ENCODE results near the gene KLHDC9. TPM values are rescaled to one million over a fixed set of nuclear protein-coding genes. Genes with fewer than 3 reads are reported as not detected.

Gene KLHDC9
- total and polyA plus RNA-seq, 2 donors (not counting 1 experiment from before 2014, with no cell fraction given) = 0.95 to 3.0 TPM

DNA sequence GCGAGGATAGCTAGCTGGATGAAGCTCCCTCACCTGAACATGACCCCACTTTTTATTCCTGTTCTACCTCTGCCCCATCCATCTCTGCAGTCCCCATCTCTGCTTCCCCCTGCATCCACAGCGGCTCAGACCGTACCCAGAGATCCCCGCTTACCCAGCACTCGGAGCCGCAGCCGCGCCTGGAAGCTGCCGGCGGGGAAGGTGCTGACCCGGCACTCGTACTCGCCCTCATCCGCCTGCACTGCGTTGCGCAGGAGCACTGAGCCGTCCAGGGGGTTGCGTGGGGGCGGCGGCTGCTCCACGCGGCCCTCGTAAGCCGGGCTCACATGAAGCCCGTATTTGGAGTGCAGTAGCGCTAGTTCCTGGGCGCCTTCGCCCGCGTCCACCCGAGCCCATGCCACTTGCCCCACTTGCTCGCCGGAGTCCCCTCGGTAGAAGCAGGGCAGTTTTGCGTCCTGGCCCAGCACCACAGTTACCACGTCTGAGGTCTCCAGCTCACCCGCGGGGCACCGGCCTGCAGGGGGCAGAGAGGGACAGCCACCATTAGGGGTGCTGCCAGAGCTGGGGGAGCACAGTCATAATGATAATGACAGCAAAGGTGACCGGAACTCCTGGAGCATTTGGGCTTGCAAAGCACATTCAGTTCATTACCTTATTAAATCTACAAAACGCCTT, 18.6 kb upstream of the KLHDC9 start:
- peaks cover 15% of the 10 kb centered on the region for H3K4me1 ChIP-seq (ENCODE audit: control insufficient read depth, extremely low read depth, insufficient read depth, low read length)
- no peaks in the 10 kb centered on the region for H3K79me2 ChIP-seq (ENCODE audit: control insufficient read depth, insufficient read depth, low read length)
- no peak overlapping the region for H3K4me3 ChIP-seq (replicated peaks in 1 of 4; ENCODE audit: control extremely low read depth in 1 of 4, insufficient read depth in 1 of 4, low read depth in 3 of 4, low read length in 4 of 4)
- H3K36me3 ChIP-seq (ENCODE audit: control insufficient read depth, insufficient read depth, low read length) = no peaks in the 10 kb centered on the region
- no peak for DNase-seq (ENCODE audit: low read depth in 2 of 2)
- no peaks in the 10 kb centered on the region for H4K20me1 ChIP-seq (ENCODE audit: control insufficient read depth, extremely low read depth, insufficient read depth, low read length)
- no peak overlapping the region for H3K9ac ChIP-seq (ENCODE audit: insufficient read depth, low read length)
- TF ChIP-seq EZH2 (IDR thresholded peaks at IDR 0.05; ENCODE audit: low read length, missing control alignments) = no peak
- TF ChIP-seq, protein P1, sequence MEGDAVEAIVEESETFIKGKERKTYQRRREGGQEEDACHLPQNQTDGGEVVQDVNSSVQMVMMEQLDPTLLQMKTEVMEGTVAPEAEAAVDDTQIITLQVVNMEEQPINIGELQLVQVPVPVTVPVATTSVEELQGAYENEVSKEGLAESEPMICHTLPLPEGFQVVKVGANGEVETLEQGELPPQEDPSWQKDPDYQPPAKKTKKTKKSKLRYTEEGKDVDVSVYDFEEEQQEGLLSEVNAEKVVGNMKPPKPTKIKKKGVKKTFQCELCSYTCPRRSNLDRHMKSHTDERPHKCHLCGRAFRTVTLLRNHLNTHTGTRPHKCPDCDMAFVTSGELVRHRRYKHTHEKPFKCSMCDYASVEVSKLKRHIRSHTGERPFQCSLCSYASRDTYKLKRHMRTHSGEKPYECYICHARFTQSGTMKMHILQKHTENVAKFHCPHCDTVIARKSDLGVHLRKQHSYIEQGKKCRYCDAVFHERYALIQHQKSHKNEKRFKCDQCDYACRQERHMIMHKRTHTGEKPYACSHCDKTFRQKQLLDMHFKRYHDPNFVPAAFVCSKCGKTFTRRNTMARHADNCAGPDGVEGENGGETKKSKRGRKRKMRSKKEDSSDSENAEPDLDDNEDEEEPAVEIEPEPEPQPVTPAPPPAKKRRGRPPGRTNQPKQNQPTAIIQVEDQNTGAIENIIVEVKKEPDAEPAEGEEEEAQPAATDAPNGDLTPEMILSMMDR (conservative IDR thresholded peaks at IDR 0.05 in 1 of 2, IDR thresholded peaks at IDR 0.05 in 1 of 2; ENCODE audit: low read depth in 1 of 2, low read length in 2 of 2) = no peak
- no peak overlapping the region for H3K27ac ChIP-seq (ENCODE audit: insufficient read depth, low read length)
- no peaks in the 10 kb centered on the region for H3K27me3 ChIP-seq (ENCODE audit: control insufficient read depth, insufficient read depth, low read length)
- H3K9me3 ChIP-seq (ENCODE audit: control insufficient read depth, insufficient read depth, low read depth, low read length) = no peaks in the 10 kb centered on the region
- H2AFZ ChIP-seq (ENCODE audit: low read length) = no peak overlapping the region
- no peak overlapping the region for H3K4me2 ChIP-seq (ENCODE audit: extremely low read depth, insufficient read depth, low read length)

DNA sequence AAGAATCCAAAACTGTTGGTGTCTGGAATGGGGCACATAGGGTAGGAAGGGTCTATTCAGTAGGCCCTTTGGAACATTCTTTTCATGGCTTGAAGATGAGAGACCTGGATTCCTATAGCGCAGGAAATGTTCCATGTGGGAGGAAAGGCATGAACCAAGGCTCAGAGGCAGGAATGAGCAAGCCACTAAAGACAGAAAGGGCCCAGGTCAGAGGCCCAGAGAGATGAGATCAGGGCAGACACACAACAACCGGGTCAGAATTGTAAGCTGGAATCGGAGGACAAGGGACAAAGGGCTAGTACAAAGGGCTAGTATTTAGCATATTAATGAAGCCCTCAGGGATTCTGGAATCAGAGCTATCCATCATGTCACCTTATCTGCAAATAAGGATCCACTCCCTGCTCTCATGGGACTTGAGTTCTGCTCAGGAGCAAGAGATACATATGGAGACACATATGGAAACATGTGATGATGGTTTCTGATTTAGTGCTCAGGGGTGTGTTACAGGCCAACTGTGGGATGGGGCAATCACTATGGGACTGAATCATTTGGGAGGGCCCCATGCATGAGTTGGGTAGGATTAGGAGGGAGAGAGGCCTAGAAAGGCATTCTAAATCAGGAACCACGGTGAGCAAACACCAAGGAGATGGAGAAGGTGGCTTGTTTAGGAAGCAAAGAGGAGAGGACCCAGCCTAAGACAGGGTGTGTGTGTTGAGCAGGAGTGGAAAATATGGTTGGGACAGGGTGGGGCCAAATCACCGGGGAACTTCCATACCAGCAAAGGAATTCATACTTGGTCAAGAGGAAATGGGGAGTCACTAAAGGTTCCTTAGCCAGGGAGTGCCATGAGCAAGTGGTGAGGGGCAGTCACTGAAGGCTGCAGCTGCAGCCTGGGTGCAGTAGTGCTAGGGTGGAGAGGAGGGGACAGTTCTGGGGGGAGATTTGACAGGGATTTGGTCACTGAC, 17.4 kb upstream of the KLHDC9 start:
- H3K9ac ChIP-seq (ENCODE audit: insufficient read depth, low read length) = no peak overlapping the region
- DNase-seq (ENCODE audit: low read depth in 2 of 2) = peak; percentile 15 to 78
- H3K4me2 ChIP-seq (ENCODE audit: extremely low read depth, insufficient read depth, low read length) = no peak overlapping the region
- no peaks in the 10 kb centered on the region for H3K36me3 ChIP-seq (ENCODE audit: control insufficient read depth, insufficient read depth, low read length)
- H3K4me3 ChIP-seq (replicated peaks in 1 of 4; ENCODE audit: control extremely low read depth in 1 of 4, insufficient read depth in 1 of 4, low read depth in 3 of 4, low read length in 4 of 4) = no peak overlapping the region
- no peak overlapping the region for H2AFZ ChIP-seq (ENCODE audit: low read length)
- H4K20me1 ChIP-seq (ENCODE audit: control insufficient read depth, extremely low read depth, insufficient read depth, low read length) = no peaks in the 10 kb centered on the region
- H3K79me2 ChIP-seq (ENCODE audit: control insufficient read depth, insufficient read depth, low read length) = no peaks in the 10 kb centered on the region
- peaks cover 19% of the 10 kb centered on the region for H3K4me1 ChIP-seq (ENCODE audit: control insufficient read depth, extremely low read depth, insufficient read depth, low read length)
- TF ChIP-seq, protein P1 (conservative IDR thresholded peaks at IDR 0.05 in 1 of 2, IDR thresholded peaks at IDR 0.05 in 1 of 2; ENCODE audit: low read depth in 1 of 2, low read length in 2 of 2) = no peak
- TF ChIP-seq EZH2 (IDR thresholded peaks at IDR 0.05; ENCODE audit: low read length, missing control alignments) = no peak
- H3K27me3 ChIP-seq (ENCODE audit: control insufficient read depth, insufficient read depth, low read length) = no peaks in the 10 kb centered on the region
- H3K27ac ChIP-seq (ENCODE audit: insufficient read depth, low read length) = no peak overlapping the region
- H3K9me3 ChIP-seq (ENCODE audit: control insufficient read depth, insufficient read depth, low read depth, low read length) = no peaks in the 10 kb centered on the region

DNA sequence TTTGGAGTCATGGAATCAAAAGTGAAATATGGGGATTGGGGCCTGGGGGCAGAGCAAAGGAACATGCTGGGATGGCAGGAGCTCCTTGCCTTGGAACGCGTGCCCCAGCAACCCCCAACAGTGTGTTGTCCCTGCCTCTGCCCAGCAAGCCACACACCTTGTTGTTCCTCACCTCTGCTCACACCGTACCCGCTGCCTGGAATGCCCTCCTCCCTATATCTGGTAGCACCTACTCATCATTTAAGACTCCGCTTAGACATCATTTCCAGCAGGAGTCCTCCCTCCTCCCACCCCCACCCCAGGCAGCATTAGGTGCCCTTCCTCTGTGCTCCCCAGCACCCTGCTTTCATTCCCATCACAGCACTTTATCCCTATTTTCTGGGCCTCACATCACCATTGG, 16.6 kb upstream of the KLHDC9 start:
- H4K20me1 ChIP-seq (ENCODE audit: control insufficient read depth, extremely low read depth, insufficient read depth, low read length) = no peaks in the 10 kb centered on the region
- no peaks in the 10 kb centered on the region for H3K36me3 ChIP-seq (ENCODE audit: control insufficient read depth, insufficient read depth, low read length)
- no peaks in the 10 kb centered on the region for H3K27me3 ChIP-seq (ENCODE audit: control insufficient read depth, insufficient read depth, low read length)
- H3K4me2 ChIP-seq (ENCODE audit: extremely low read depth, insufficient read depth, low read length) = no peak overlapping the region
- no peak overlapping the region for H3K4me3 ChIP-seq (replicated peaks in 1 of 4; ENCODE audit: control extremely low read depth in 1 of 4, insufficient read depth in 1 of 4, low read depth in 3 of 4, low read length in 4 of 4)
- no peak for TF ChIP-seq EZH2 (IDR thresholded peaks at IDR 0.05; ENCODE audit: low read length, missing control alignments)
- TF ChIP-seq, protein P1 (conservative IDR thresholded peaks at IDR 0.05 in 1 of 2, IDR thresholded peaks at IDR 0.05 in 1 of 2; ENCODE audit: low read depth in 1 of 2, low read length in 2 of 2) = no peak
- DNase-seq (ENCODE audit: low read depth in 2 of 2) = no peak
- no peak overlapping the region for H2AFZ ChIP-seq (ENCODE audit: low read length)
- H3K9ac ChIP-seq (ENCODE audit: insufficient read depth, low read length) = no peak overlapping the region
- H3K27ac ChIP-seq (ENCODE audit: insufficient read depth, low read length) = no peak overlapping the region
- peaks cover 19% of the 10 kb centered on the region for H3K4me1 ChIP-seq (ENCODE audit: control insufficient read depth, extremely low read depth, insufficient read depth, low read length)
- no peaks in the 10 kb centered on the region for H3K79me2 ChIP-seq (ENCODE audit: control insufficient read depth, insufficient read depth, low read length)
- H3K9me3 ChIP-seq (ENCODE audit: control insufficient read depth, insufficient read depth, low read depth, low read length) = no peaks in the 10 kb centered on the region

Data from fibroblast of lung (primary cell).